Caco-2 (cell line): Measurements from ENCODE around the gene NIP7. TPM values are rescaled to one million over a fixed set of nuclear protein-coding genes. Genes with fewer than 3 reads are reported as not detected.

Source experiments
- BruUV-seq: library from RNA; stranded (reverse); fragments of 400-500 nt; replicated peaks from 2 replicates; lab custom pipeline; 2021; lab: Mats Ljungman, UMichigan
- CTCF ChIA-PET: fragments of 300-600 bp; sonication (Branson Sonifier 250); formaldehyde crosslinking; loops from one replicate; lab custom pipeline; 2022; ENCODE audit warnings: antibody characterized with exemption; lab: Charles Lee
- POLR2A ChIA-PET: fragments of 300-600 bp; sonication (Branson Sonifier 250); formaldehyde crosslinking; loops from one replicate; lab custom pipeline; 2022; ENCODE audit warnings: antibody characterized with exemption; lab: Charles Lee
- DNase-seq, 2 experiments: peaks; one replicate each; pipeline versions ENCODE4 v3.0.0 to v3.0.0-alpha.2; 2020 to 2022
- H3K27me3 ChIP-seq: replicated peaks from 2 replicates; pipeline ENCODE4 v1.6.0; 2011; ENCODE audit warnings: low read length; ENCODE audit not compliant: control insufficient read depth, insufficient read depth
- H3K36me3 ChIP-seq: 2 replicates; pipeline ENCODE4 v1.5.1; 2011; ENCODE audit warnings: low read length; ENCODE audit not compliant: control insufficient read depth, insufficient read depth
- H3K4me1 ChIP-seq: fragments of 250-450 bp; sonication (Bioruptor Pico); 2 replicates; pipeline ENCODE4 v1.5.1; 2020; ENCODE audit warnings: mild to moderate bottlenecking
- H3K4me3 ChIP-seq: 2 replicates; pipeline ENCODE4 v1.5.1; 2011; ENCODE audit warnings: low read depth, mild to moderate bottlenecking, control low read depth, low read length
- H3K9me3 ChIP-seq: fragments of 250-450 bp; sonication (Bioruptor Pico); 2 replicates; pipeline ENCODE4 v1.5.1; 2020; ENCODE audit warnings: mild to moderate bottlenecking, moderate library complexity
- H3K27ac Mint-ChIP-seq: one replicate; pipeline ENCODE4 v1.8.0; 2022; ENCODE audit warnings: mixed read lengths; ENCODE audit not compliant: unreplicated experiment
- H3K27me3 Mint-ChIP-seq: one replicate; pipeline ENCODE4 v1.8.0; 2022; ENCODE audit warnings: mixed read lengths; ENCODE audit not compliant: insufficient read depth, unreplicated experiment
- H3K36me3 Mint-ChIP-seq: one replicate; pipeline ENCODE4 v1.8.0; 2022; ENCODE audit warnings: mild to moderate bottlenecking, mixed read lengths; ENCODE audit not compliant: insufficient read depth, unreplicated experiment
- H3K4me1 Mint-ChIP-seq: one replicate; pipeline ENCODE4 v1.8.0; 2022; ENCODE audit warnings: low read depth, mixed read lengths; ENCODE audit not compliant: unreplicated experiment
- H3K4me3 Mint-ChIP-seq: one replicate; pipeline ENCODE4 v1.8.0; 2022; ENCODE audit warnings: mild to moderate bottlenecking, moderate library complexity, mixed read lengths; ENCODE audit not compliant: unreplicated experiment
- H3K9me3 Mint-ChIP-seq: one replicate; pipeline ENCODE4 v1.8.0; 2022; ENCODE audit warnings: mixed read lengths; ENCODE audit not compliant: unreplicated experiment
- CTCF ChIP-seq, 2 experiments: fragments of 200-600 bp in 1 of 2; IDR thresholded peaks; 1 replicate in 1 of 2; 2 replicates in 1 of 2; pipeline versions ENCODE4 v1.5.1 to v1.8.0; 2011 to 2022; ENCODE audit warnings: antibody characterized with exemption in 1 of 2, control low read depth in 1 of 2, inconsistent platforms in 1 of 2, low read depth in 1 of 2, low read length in 1 of 2, mild to moderate bottlenecking in 1 of 2, moderate library complexity in 1 of 2; ENCODE audit not compliant: insufficient read depth in 1 of 2, severe bottlenecking in 1 of 2, unreplicated experiment in 1 of 2
- intact Hi-C: fragments of 100-400 bp; cut with micrococcal nuclease; formaldehyde crosslinking; loops from one replicate; pipeline ENCODE4 v1.10.0; 2022; ENCODE audit not compliant: unreplicated experiment
- total RNA-seq: library from RNA; stranded (reverse); gene quantifications from 2 replicates; pipeline ENCODE4 v1.2.3, GENCODE V29; 2022

Gene NIP7
- total RNA-seq, 1 experiment from 2014 or later: 65.6 TPM

GRCh38 chr16:69346683-69347082 is 7.1 kb downstream of the NIP7 start:
- Mint-ChIP-seq H3K27ac (no peak overlapping the region), H3K4me3 (no peak overlapping the region), H3K27me3 (no peaks in the 10 kb centered on the region), H3K9me3 (no peaks in the 10 kb centered on the region), H3K36me3 (peaks cover 53% of the 10 kb centered on the region), H3K4me1 (peaks cover 9% of the 10 kb centered on the region)
- no peaks in the 10 kb centered on the region for H3K9me3 ChIP-seq
- H3K4me3 ChIP-seq: no peak overlapping the region
- peaks cover 2% of the 10 kb centered on the region; the same call in 1 of the 2 replicates for H3K36me3 ChIP-seq
- intact Hi-C loops: no loop called here
- no TSS peak for BruUV-seq
- peaks cover 8% of the 10 kb centered on the region for H3K4me1 ChIP-seq
- ChIA-PET POLR2A (interaction anchor here (0.6 kb wide), 1 partner anchor 32 kb away, joined by 4 read pairs; no protein-coding TSS in a partner anchor), CTCF (no interaction called here)
- H3K27me3 ChIP-seq: no peaks in the 10 kb centered on the region
- DNase-seq: no peak
- no peak for TF ChIP-seq CTCF (IDR thresholded peaks at IDR 0.05; ENCODE audit: insufficient read depth in 1 of 2, low read depth in 1 of 2, low read length in 1 of 2, severe bottlenecking in 1 of 2, unreplicated experiment in 1 of 2)

GRCh38 chr16:69348222-69348621 is 8.7 kb downstream of the NIP7 start:
- CTCF ChIA-PET: no interaction called here

DNA sequence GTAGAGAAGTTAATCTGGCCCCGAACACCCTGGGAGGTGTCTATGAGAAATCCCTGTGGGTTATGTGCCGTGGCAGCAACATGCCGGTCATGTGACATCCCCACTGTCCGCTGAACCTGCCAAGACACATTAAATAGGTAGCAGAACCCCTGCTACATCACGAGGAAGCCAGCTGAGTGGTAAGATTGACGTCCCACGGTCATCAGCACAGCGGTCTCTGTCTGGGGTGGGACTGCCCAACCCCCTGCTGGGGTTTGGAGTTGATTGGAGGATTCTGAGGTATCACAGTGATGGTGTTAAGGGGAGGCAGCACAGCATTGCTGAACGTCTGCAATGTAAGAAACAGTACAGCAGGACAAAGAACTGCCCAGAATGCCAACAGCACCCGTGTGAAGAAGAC is 10.0 kb downstream of the NIP7 start:
- H3K36me3 Mint-ChIP-seq: peaks cover 32% of the 10 kb centered on the region
- H3K27me3 ChIP-seq: no peaks in the 10 kb centered on the region
- no peaks in the 10 kb centered on the region for H3K9me3 Mint-ChIP-seq
- H3K36me3 ChIP-seq: peaks cover 4% of the 10 kb centered on the region
- H3K4me1 Mint-ChIP-seq: peaks cover 13% of the 10 kb centered on the region
- H3K4me3 ChIP-seq: no peak overlapping the region
- TF ChIP-seq CTCF (IDR thresholded peaks at IDR 0.05; ENCODE audit: insufficient read depth in 1 of 2, low read depth in 1 of 2, low read length in 1 of 2, severe bottlenecking in 1 of 2, unreplicated experiment in 1 of 2): no peak
- no TSS peak for BruUV-seq
- peaks cover 12% of the 10 kb centered on the region for H3K4me1 ChIP-seq
- H3K27me3 Mint-ChIP-seq: no peaks in the 10 kb centered on the region
- H3K4me3 Mint-ChIP-seq: no peak overlapping the region
- H3K27ac Mint-ChIP-seq: no peak overlapping the region
- ChIA-PET POLR2A (no interaction called here), CTCF (no interaction called here)
- intact Hi-C loops: no loop called here
- H3K9me3 ChIP-seq: no peaks in the 10 kb centered on the region
- DNase-seq: no peak

More at GRCh38 chr16:69348222-69348621, 8.7 kb downstream of the NIP7 start:
- Mint-ChIP-seq H3K27ac (no peak overlapping the region), H3K27me3 (no peaks in the 10 kb centered on the region), H3K9me3 (no peaks in the 10 kb centered on the region), H3K4me3 (no peak overlapping the region), H3K4me1 (peaks cover 13% of the 10 kb centered on the region), H3K36me3 (peaks cover 43% of the 10 kb centered on the region)
- Histone ChIP-seq H3K4me1 (peaks cover 12% of the 10 kb centered on the region), H3K36me3 (peaks cover 2% of the 10 kb centered on the region), H3K27me3 (no peaks in the 10 kb centered on the region), H3K4me3 (no peak overlapping the region), H3K9me3 (no peaks in the 10 kb centered on the region)
- POLR2A ChIA-PET: no interaction called here
- intact Hi-C loops: no loop called here
- TF ChIP-seq CTCF (IDR thresholded peaks at IDR 0.05; ENCODE audit: insufficient read depth in 1 of 2, low read depth in 1 of 2, low read length in 1 of 2, severe bottlenecking in 1 of 2, unreplicated experiment in 1 of 2): no peak
- BruUV-seq: no TSS peak
- no peak for DNase-seq
